NCI-H2107 treated with DMSO at 0.1 percent for 48 hours (cell line): ENCODE measurements around the gene TGM4.

Experiments
- DNase-seq: peaks from one replicate; lab custom pipeline; 2025; ENCODE audit not compliant: unreplicated experiment; lab: John Stamatoyannopoulos, UW

Gene TGM4

GRCh38 chr3:44877333-44877732 is 2.9 kb downstream of the TGM4 start:
- DNase-seq = no peak

GRCh38 chr3:44880284-44880683 is 5.9 kb downstream of the TGM4 start:
- no peak for DNase-seq

GRCh38 chr3:44883213-44883955 is 9.0 kb downstream of the TGM4 start:
- DNase-seq = no peak

- peak; percentile 23 for DNase-seq
Observed at GRCh38 chr3:44883999-44884431, 9.6 kb downstream of the TGM4 start.

- no peak for DNase-seq
Observed at GRCh38 chr3:44885618-44886017, 11.2 kb downstream of the TGM4 start.

- no peak for DNase-seq
Observed at GRCh38 chr3:44886561-44886960, 12.2 kb downstream of the TGM4 start.

- no peak for DNase-seq
Observed at GRCh38 chr3:44887101-44887500, 12.7 kb downstream of the TGM4 start.

GRCh38 chr3:44890258-44890657 is 15.8 kb downstream of the TGM4 start:
- no peak for DNase-seq

GRCh38 chr3:44890852-44891251 is 16.4 kb downstream of the TGM4 start:
- no peak for DNase-seq

- no peak for DNase-seq
Observed at GRCh38 chr3:44892689-44893088, 18.3 kb downstream of the TGM4 start.

GRCh38 chr3:44893097-44893496 is 18.7 kb downstream of the TGM4 start:
- no peak for DNase-seq

- DNase-seq = no peak
Observed at GRCh38 chr3:44894485-44894884, 20.1 kb downstream of the TGM4 start.

GRCh38 chr3:44896440-44896839 is 22.0 kb downstream of the TGM4 start:
- no peak for DNase-seq

- no peak for DNase-seq
Observed at GRCh38 chr3:44899683-44900367, 25.4 kb downstream of the TGM4 start.

- no peak for DNase-seq
Observed at GRCh38 chr3:44902628-44903027, 28.2 kb downstream of the TGM4 start.

- DNase-seq = no peak
Observed at GRCh38 chr3:44903314-44903713, 28.9 kb downstream of the TGM4 start.

GRCh38 chr3:44903751-44904150 is 29.3 kb downstream of the TGM4 start:
- DNase-seq = no peak

- no peak for DNase-seq
Observed at GRCh38 chr3:44905446-44906157, 31.2 kb downstream of the TGM4 start.

- DNase-seq = no peak
Observed at GRCh38 chr3:44906997-44907396, 32.6 kb downstream of the TGM4 start.

GRCh38 chr3:44907612-44908011 is 33.2 kb downstream of the TGM4 start:
- DNase-seq = no peak

GRCh38 chr3:44909063-44909462 is 34.7 kb downstream of the TGM4 start:
- DNase-seq = no peak

- no peak for DNase-seq
Observed at GRCh38 chr3:44910693-44911092, 36.3 kb downstream of the TGM4 start.
